K562 (cell line): Measurements from ENCODE around the gene SLC4A9. TPM values are rescaled to one million over a fixed set of nuclear protein-coding genes. Genes with fewer than 3 reads are reported as not detected.

ENCODE experiments used
- BCOR ChIP-seq: fragments of 450-650 bp; IDR thresholded peaks from 2 replicates; pipeline ENCODE4 v1.6.1; 2016
- CGGBP1 ChIP-seq: fragments of 250-450 bp; sonication (Bioruptor Pico); IDR thresholded peaks from 2 replicates; pipeline ENCODE4 v1.9.0; 2021; ENCODE audit warnings: mild to moderate bottlenecking
- CTBP1 ChIP-seq: fragments of 450-650 bp; IDR thresholded peaks from 2 replicates; pipeline ENCODE4 v1.6.1; 2016; ENCODE audit warnings: borderline replicate concordance
- FOXM1 ChIP-seq, 2 experiments: fragments of 450-650 bp in 1 of 2; sonication (generic) in 1 of 2; formaldehyde crosslinking in 1 of 2; IDR thresholded peaks; 2 replicates each; pipeline versions ENCODE4 v1.6.1 to v1.9.0; 2017 to 2022; ENCODE audit warnings: low read depth in 2 of 2, mild to moderate bottlenecking in 2 of 2, missing genetic modification reagents in 1 of 2, moderate library complexity in 1 of 2
- GABPA ChIP-seq: fragments of 200-800 bp; sonication (Bioruptor generic); conservative IDR thresholded peaks from 2 replicates; pipeline ENCODE4 v1.6.1; 2016; ENCODE audit warnings: low read depth, missing genetic modification characterization, missing compliant biosample characterization
- HDAC8 ChIP-seq: fragments of 450-650 bp; IDR thresholded peaks from 2 replicates; pipeline ENCODE4 v1.6.1; 2016; ENCODE audit warnings: mild to moderate bottlenecking, missing genetic modification characterization, moderate library complexity, missing compliant biosample characterization
- KLF6 ChIP-seq: fragments of 250-450 bp; sonication (Bioruptor Pico); IDR thresholded peaks from 2 replicates; pipeline ENCODE4 v1.4.0; 2020; ENCODE audit warnings: mild to moderate bottlenecking, moderate library complexity, borderline replicate concordance
- MEIS2 ChIP-seq: fragments of 450-650 bp; IDR thresholded peaks from 2 replicates; pipeline ENCODE4 v1.6.1; 2014; ENCODE audit warnings: mild to moderate bottlenecking; ENCODE audit not compliant: partially characterized antibody
- RB1 ChIP-seq: fragments of 450-650 bp; IDR thresholded peaks from 2 replicates; pipeline ENCODE4 v1.6.1; 2017; ENCODE audit warnings: low read depth, mild to moderate bottlenecking
- RERE ChIP-seq: sonication (generic); formaldehyde crosslinking; IDR thresholded peaks from 2 replicates; pipeline ENCODE4 v1.8.0; 2023; ENCODE audit warnings: missing genetic modification reagents, mild to moderate bottlenecking, borderline replicate concordance
- SIN3B ChIP-seq: fragments of 450-650 bp; IDR thresholded peaks from 2 replicates; pipeline ENCODE4 v1.6.1; 2017; ENCODE audit warnings: low read depth, mild to moderate bottlenecking, moderate library complexity
- SRF ChIP-seq, 2 experiments: fragments of 250-450, 450-650 bp in 1 of 2; sonication (Bioruptor Pico) in 1 of 2; sonication (generic) in 1 of 2; formaldehyde crosslinking; IDR thresholded peaks; 2 replicates each; pipeline versions ENCODE4 v1.5.0 to v1.5.1; 2020 to 2022; ENCODE audit warnings: mild to moderate bottlenecking in 1 of 2, missing genetic modification reagents in 1 of 2
- SUPT5H ChIP-seq: fragments of 450-650 bp; IDR thresholded peaks from 2 replicates; pipeline ENCODE4 v1.6.1; 2016
- TEAD1 ChIP-seq, 2 experiments: fragments of 450-650 bp in 1 of 2; sonication (generic) in 1 of 2; formaldehyde crosslinking; IDR thresholded peaks; 2 replicates each; pipeline versions ENCODE4 v1.4.0 to v1.8.0; 2020 to 2022; ENCODE audit warnings: mild to moderate bottlenecking in 2 of 2, missing genetic modification reagents in 1 of 2
- TGIF2 ChIP-seq: sonication (generic); formaldehyde crosslinking; IDR thresholded peaks from 2 replicates; pipeline ENCODE4 v1.8.1; 2022; ENCODE audit warnings: mild to moderate bottlenecking, missing genetic modification reagents, moderate library complexity
- TSC22D4 ChIP-seq: fragments of 450-650 bp; IDR thresholded peaks from 2 replicates; pipeline ENCODE4 v1.6.1; 2016; ENCODE audit warnings: missing genetic modification characterization, missing biosample characterization, control low read depth
- ZC3H11A ChIP-seq: IDR thresholded peaks from 2 replicates; pipeline ENCODE4 v1.6.1; 2012; ENCODE audit warnings: low read depth, low read length, improper control_type of control experiment
- ZC3H8 ChIP-seq: fragments of 450-650 bp; IDR thresholded peaks from 2 replicates; pipeline ENCODE4 v1.6.1; 2017
- ZNF217 ChIP-seq: sonication (generic); formaldehyde crosslinking; IDR thresholded peaks from 2 replicates; pipeline ENCODE4 v1.8.0; 2022; ENCODE audit warnings: mild to moderate bottlenecking, missing genetic modification reagents
- ZNF324 ChIP-seq: fragments of 250-450 bp; sonication (Bioruptor Pico); IDR thresholded peaks from 2 replicates; pipeline ENCODE4 v1.4.0; 2020; ENCODE audit warnings: mild to moderate bottlenecking
- ZNF445 ChIP-seq: fragments of 250-450 bp; sonication (Bioruptor Pico); IDR thresholded peaks from 2 replicates; pipeline ENCODE4 v1.4.0; 2020; ENCODE audit warnings: low read depth, mild to moderate bottlenecking, moderate library complexity
- polyA plus RNA-seq, 8 experiments: library from polyadenylated mRNA; depleted of rRNA in 4 of 8; stranded (reverse) in 5 of 8; unstranded in 3 of 8; fragments of >200 nt; fragmentation: Nextera tagmentation in 2 of 8; fragmentation: Illumina TruSeq in 1 of 8; extraction: Ambion mirVana in 2 of 8; extraction: Trizol in 1 of 8; gene quantifications; 2 replicates each; pipeline versions ENCODE4 v1.2.1 to v1.2.3, GENCODE V29; 2011 to 2014; ENCODE audit warnings: inconsistent platforms in 1 of 8, missing spikeins in 1 of 8
- total RNA-seq, 7 experiments: library from RNA; depleted of rRNA in 6 of 7; stranded (reverse); fragments of >200 nt in 6 of 7; fragmentation: Illumina TruSeq in 2 of 7; extraction: Trizol in 2 of 7; gene quantifications; 2 replicates each; pipeline versions ENCODE4 v1.2.1 to v1.2.3, GENCODE V29; 2011 to 2021; ENCODE audit warnings: low replicate concordance in 1 of 7
- TF ChIP-seq, protein P1 (sequence below): sonication (generic); formaldehyde crosslinking; IDR thresholded peaks from 2 replicates; pipeline ENCODE4 v1.9.0; 2022; ENCODE audit warnings: mild to moderate bottlenecking, missing genetic modification reagents

Gene SLC4A9
- total and polyA plus RNA-seq, 9 of the 15 experiments (the other 6 are each of a cell fraction or from before 2014, with no cell fraction given) = 0.05 to 0.13 TPM; not detected in 7

DNA sequence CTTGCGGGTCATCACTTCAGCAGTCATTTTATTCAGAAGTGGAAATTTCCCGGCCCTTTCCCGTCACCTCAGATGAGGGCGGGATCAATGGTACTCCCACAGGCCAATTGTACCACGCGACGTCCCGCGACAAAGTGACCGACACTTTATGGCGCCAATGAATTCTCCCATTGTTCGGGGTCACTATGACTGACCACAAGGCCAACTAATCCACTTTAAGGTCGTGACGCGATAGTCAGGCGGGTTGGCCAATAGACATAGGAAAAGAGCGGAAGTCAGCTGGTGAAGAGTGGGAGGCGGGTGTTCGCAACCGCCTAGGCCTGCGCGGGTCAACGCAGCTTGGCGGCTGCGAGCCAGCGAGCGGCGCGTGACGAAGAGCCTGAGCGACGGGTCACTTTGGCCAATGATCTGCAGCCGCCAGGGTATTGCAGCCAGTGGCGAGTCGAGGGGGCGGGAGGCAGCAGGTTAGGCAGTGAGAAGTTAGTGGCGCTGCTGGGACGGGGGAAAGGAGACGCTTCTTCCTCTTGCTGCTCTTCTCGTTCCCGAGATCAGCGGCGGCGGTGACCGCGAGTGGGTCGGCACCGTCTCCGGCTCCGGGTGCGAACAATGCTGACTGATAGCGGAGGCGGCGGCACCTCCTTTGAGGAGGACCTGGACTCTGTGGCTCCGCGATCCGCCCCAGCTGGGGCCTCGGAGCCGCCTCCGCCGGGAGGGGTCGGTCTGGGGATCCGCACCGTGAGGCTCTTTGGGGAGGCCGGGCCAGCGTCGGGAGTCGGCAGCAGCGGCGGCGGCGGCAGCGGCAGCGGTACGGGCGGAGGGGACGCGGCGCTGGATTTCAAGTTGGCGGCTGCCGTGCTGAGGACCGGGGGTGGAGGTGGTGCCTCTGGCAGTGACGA is 41.6 kb downstream of the SLC4A9 start, which contains the start of gene ANKHD1 (continued):
- TF ChIP-seq FOXM1 (IDR thresholded peaks at IDR 0.05; ENCODE audit: low read depth) (peak; percentile 80), FOXM1 (CRISPR knock-in tag; IDR thresholded peaks at IDR 0.05; ENCODE audit: low read depth) (no peak; the same call in none of the 2 replicates), RB1 (peak; percentile 46; the same call in 1 of the 2 replicates), ZC3H11A (no peak), CGGBP1 (CRISPR knock-in tag) (peak; percentile 79; the same call in 1 of the 2 replicates), HDAC8 (no peak), ZNF217 (CRISPR knock-in tag) (no peak), TEAD1 (CRISPR knock-in tag; IDR thresholded peaks at IDR 0.05) (peak in 1 of 2 experiments; percentile 5; a peak in 1 of 4 replicates), SIN3B (peak; percentile 57; the same call in 1 of the 2 replicates), ZC3H8 (no peak), RERE (CRISPR knock-in tag) (no peak), GABPA (tag) (peak; percentile 97), BCOR (0 out of 2 replicates have a peak, but pooled peaks have one; percentile 42), ZNF324 (CRISPR knock-in tag) (peak; percentile 48; the same call in 1 of the 2 replicates), TSC22D4 (tag) (no peak), MEIS2 (peak; percentile 59), TGIF2 (CRISPR knock-in tag) (no peak), KLF6 (CRISPR knock-in tag) (no peak), SRF (CRISPR knock-in tag; IDR thresholded peaks at IDR 0.05) (0 out of 4 replicates have a peak, but pooled peaks of 1 of the 2 experiments have one; percentile 44), CTBP1 (peak; percentile 29; the same call in 1 of the 2 replicates), SUPT5H (peak; percentile 89), ZNF445 (0 out of 2 replicates have a peak, but pooled peaks have one; percentile 29)
- TF ChIP-seq, protein P1, sequence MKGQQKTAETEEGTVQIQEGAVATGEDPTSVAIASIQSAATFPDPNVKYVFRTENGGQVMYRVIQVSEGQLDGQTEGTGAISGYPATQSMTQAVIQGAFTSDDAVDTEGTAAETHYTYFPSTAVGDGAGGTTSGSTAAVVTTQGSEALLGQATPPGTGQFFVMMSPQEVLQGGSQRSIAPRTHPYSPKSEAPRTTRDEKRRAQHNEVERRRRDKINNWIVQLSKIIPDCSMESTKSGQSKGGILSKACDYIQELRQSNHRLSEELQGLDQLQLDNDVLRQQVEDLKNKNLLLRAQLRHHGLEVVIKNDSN (CRISPR knock-in tag) = peak; percentile 95
